A549 (cell line): ENCODE data around the gene ZIC1.

Experiments used
- EHMT2 ChIP-seq: fragments of 200-600 bp; sonication (generic); IDR thresholded peaks from 2 replicates; pipeline ENCODE4 v1.6.1; 2016; ENCODE audit warnings: antibody characterized with exemption, low read depth, mild to moderate bottlenecking, moderate library complexity
- ELK1 ChIP-seq: fragments of 150-350 bp; IDR thresholded peaks from 2 replicates; pipeline ENCODE4 v1.6.1; 2014; ENCODE audit warnings: low read depth, mild to moderate bottlenecking, low read length
- EP300 ChIP-seq, 2 experiments: fragments of >200 bp; sonication (Bioruptor Twin); formaldehyde crosslinking; IDR thresholded peaks; 2 replicates in 1 of 2; 3 replicates in 1 of 2; pipeline ENCODE4 v1.6.1; 2016 to 2017
- FOSL2 ChIP-seq, 2 experiments: fragments of 450-650 bp in 1 of 2; fragments of >200 bp in 1 of 2; sonication (Bioruptor Twin) in 1 of 2; formaldehyde crosslinking; IDR thresholded peaks; 2 replicates each; pipeline versions ENCODE4 v1.5.0 to v1.6.1; 2016 to 2020; ENCODE audit warnings: mild to moderate bottlenecking in 1 of 2, moderate library complexity in 1 of 2
- NR3C1 ChIP-seq: fragments of >200 bp; sonication (Bioruptor Twin); formaldehyde crosslinking; IDR thresholded peaks from 3 replicates; pipeline ENCODE4 v1.6.1; 2017
- PHF8 ChIP-seq: fragments of 200-600 bp; sonication (generic); IDR thresholded peaks from 2 replicates; pipeline ENCODE4 v1.6.1; 2016; ENCODE audit warnings: low read depth, mild to moderate bottlenecking, antibody characterized with exemption, moderate library complexity, borderline replicate concordance
- RAD21 ChIP-seq, 2 experiments: fragments of >200 bp in 1 of 2; sonication (Bioruptor Twin) in 1 of 2; formaldehyde crosslinking in 1 of 2; IDR thresholded peaks in 1 of 2; conservative IDR thresholded peaks in 1 of 2; 2 replicates in 1 of 2; 3 replicates in 1 of 2; pipeline ENCODE4 v1.6.1; 2012 to 2018; ENCODE audit warnings: inconsistent platforms in 1 of 2
- USF2 ChIP-seq: fragments of 450-650 bp; IDR thresholded peaks from 2 replicates; pipeline ENCODE4 v1.6.1; 2014; ENCODE audit warnings: antibody characterized with exemption
- ZSCAN20 ChIP-seq: fragments of 250-450 bp; sonication (Bioruptor Pico); IDR thresholded peaks from 2 replicates; pipeline ENCODE4 v1.8.0; 2022; ENCODE audit warnings: mild to moderate bottlenecking, moderate library complexity
- TF ChIP-seq, protein P1 (sequence below): fragments of >200 bp; sonication (Bioruptor Twin); formaldehyde crosslinking; IDR thresholded peaks from 3 replicates; pipeline ENCODE4 v1.5.1; 2016
- TF ChIP-seq, protein P2 (sequence below): fragments of 250-450 bp; sonication (Bioruptor Pico); IDR thresholded peaks from 2 replicates; pipeline ENCODE4 v1.5.0; 2021; ENCODE audit warnings: mild to moderate bottlenecking, moderate library complexity, borderline replicate concordance
- TF ChIP-seq, protein P3 (sequence below): fragments of >200 bp; sonication (Bioruptor Twin); formaldehyde crosslinking; IDR thresholded peaks from 3 replicates; pipeline ENCODE4 v1.6.1; 2016

- TF ChIP-seq USF2 = no peak
- no peak for TF ChIP-seq FOSL2 (IDR thresholded peaks at IDR 0.05)
- no peak for TF ChIP-seq FOSL2 (CRISPR knock-in tag; IDR thresholded peaks at IDR 0.05)
- no peak for TF ChIP-seq ELK1
- TF ChIP-seq, protein P1, sequence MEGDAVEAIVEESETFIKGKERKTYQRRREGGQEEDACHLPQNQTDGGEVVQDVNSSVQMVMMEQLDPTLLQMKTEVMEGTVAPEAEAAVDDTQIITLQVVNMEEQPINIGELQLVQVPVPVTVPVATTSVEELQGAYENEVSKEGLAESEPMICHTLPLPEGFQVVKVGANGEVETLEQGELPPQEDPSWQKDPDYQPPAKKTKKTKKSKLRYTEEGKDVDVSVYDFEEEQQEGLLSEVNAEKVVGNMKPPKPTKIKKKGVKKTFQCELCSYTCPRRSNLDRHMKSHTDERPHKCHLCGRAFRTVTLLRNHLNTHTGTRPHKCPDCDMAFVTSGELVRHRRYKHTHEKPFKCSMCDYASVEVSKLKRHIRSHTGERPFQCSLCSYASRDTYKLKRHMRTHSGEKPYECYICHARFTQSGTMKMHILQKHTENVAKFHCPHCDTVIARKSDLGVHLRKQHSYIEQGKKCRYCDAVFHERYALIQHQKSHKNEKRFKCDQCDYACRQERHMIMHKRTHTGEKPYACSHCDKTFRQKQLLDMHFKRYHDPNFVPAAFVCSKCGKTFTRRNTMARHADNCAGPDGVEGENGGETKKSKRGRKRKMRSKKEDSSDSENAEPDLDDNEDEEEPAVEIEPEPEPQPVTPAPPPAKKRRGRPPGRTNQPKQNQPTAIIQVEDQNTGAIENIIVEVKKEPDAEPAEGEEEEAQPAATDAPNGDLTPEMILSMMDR = no peak
- no peak for TF ChIP-seq RAD21 (conservative IDR thresholded peaks at IDR 0.05 in 1 of 2, IDR thresholded peaks at IDR 0.05 in 1 of 2)
- no peak for TF ChIP-seq EP300 (IDR thresholded peaks at IDR 0.05)
- no peak for TF ChIP-seq PHF8
- no peak for TF ChIP-seq NR3C1
- TF ChIP-seq ZSCAN20 (CRISPR knock-in tag) = no peak
- TF ChIP-seq, protein P2, sequence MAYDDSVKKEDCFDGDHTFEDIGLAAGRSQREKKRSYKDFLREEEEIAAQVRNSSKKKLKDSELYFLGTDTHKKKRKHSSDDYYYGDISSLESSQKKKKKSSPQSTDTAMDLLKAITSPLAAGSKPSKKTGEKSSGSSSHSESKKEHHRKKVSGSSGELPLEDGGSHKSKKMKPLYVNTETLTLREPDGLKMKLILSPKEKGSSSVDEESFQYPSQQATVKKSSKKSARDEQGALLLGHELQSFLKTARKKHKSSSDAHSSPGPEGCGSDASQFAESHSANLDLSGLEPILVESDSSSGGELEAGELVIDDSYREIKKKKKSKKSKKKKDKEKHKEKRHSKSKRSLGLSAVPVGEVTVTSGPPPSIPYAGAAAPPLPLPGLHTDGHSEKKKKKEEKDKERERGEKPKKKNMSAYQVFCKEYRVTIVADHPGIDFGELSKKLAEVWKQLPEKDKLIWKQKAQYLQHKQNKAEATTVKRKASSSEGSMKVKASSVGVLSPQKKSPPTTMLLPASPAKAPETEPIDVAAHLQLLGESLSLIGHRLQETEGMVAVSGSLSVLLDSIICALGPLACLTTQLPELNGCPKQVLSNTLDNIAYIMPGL = no peak
- no peak for TF ChIP-seq EHMT2
- TF ChIP-seq, protein P3, sequence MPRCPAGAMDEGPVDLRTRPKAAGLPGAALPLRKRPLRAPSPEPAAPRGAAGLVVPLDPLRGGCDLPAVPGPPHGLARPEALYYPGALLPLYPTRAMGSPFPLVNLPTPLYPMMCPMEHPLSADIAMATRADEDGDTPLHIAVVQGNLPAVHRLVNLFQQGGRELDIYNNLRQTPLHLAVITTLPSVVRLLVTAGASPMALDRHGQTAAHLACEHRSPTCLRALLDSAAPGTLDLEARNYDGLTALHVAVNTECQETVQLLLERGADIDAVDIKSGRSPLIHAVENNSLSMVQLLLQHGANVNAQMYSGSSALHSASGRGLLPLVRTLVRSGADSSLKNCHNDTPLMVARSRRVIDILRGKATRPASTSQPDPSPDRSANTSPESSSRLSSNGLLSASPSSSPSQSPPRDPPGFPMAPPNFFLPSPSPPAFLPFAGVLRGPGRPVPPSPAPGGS = no peak
Observed at GRCh38 chr3:147368151-147368550, 41.0 kb upstream of the ZIC1 start.
